ENCODE results near the gene EVX2.

DNA sequence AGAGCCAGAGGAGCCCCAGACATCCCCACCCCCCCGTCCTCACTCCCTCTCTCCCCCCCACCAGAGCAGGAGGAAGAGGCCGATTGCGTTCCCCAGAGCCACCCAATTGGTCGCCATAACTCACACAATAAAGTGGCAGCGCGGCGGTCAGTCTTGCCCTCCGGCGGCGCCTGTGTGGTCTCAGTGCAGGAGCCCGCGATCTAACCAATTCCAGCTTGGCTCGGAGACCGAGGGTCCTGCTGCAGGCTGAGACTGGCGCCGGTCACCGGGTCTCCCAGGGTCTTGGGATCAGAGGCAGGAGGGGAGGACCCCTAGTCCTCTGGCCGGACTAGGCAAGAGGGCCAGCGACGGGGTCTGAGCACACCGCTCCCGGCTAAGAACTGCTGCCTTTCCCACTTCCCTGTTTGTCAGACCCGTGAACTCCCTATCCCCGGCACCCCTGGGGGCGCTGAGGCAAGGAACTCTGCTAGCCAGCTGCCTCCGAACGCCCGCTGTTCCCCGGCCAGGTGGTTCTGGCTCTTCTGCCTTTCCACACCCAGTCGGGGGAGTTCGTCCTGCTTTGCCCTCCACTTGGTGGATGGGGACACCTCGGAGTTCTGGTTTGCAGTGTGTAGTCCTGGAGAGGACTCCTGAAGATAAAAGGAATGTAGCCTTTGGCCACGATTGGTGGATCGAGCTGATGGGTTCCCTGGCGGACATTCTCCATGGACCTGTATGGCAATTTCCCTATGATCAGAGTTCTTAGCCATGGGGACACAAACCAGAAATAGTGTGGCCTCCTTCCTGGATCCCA, 14.8 kb upstream of the EVX2 start:
- TF ChIP-seq, protein P1, sequence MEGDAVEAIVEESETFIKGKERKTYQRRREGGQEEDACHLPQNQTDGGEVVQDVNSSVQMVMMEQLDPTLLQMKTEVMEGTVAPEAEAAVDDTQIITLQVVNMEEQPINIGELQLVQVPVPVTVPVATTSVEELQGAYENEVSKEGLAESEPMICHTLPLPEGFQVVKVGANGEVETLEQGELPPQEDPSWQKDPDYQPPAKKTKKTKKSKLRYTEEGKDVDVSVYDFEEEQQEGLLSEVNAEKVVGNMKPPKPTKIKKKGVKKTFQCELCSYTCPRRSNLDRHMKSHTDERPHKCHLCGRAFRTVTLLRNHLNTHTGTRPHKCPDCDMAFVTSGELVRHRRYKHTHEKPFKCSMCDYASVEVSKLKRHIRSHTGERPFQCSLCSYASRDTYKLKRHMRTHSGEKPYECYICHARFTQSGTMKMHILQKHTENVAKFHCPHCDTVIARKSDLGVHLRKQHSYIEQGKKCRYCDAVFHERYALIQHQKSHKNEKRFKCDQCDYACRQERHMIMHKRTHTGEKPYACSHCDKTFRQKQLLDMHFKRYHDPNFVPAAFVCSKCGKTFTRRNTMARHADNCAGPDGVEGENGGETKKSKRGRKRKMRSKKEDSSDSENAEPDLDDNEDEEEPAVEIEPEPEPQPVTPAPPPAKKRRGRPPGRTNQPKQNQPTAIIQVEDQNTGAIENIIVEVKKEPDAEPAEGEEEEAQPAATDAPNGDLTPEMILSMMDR (IDR thresholded peaks at IDR 0.05 in 8 of 11, conservative IDR thresholded peaks at IDR 0.05 in 3 of 11) = no peak
- no peak for TF ChIP-seq POLR2A (IDR thresholded peaks at IDR 0.05)
